Mesodermal cell (in vitro differentiated cells): ENCODE data around the gene STX11.
A peak's percentile ranks its signal among the peaks of the same experiment; 100 is the strongest.

Experiments
- H3K27ac ChIP-seq: 2 replicates; pipeline ENCODE4 v1.7.0; 2013; ENCODE audit warnings: mild to moderate bottlenecking, low read depth, low read length, moderate library complexity; ENCODE audit not compliant: severe bottlenecking
- H3K36me3 ChIP-seq: 2 replicates; pipeline ENCODE4 v1.7.1; 2013; ENCODE audit warnings: mild to moderate bottlenecking, low read length, moderate library complexity; ENCODE audit not compliant: control insufficient read depth, insufficient read depth
- H3K4me1 ChIP-seq: one replicate; pipeline ENCODE4 v1.7.1; 2013; ENCODE audit warnings: mild to moderate bottlenecking, low read length; ENCODE audit not compliant: insufficient read depth, control insufficient read depth, poor library complexity, severe bottlenecking
- H3K4me3 ChIP-seq: 2 replicates; pipeline ENCODE4 v1.7.0; 2013; ENCODE audit warnings: low read length, control low read depth, mild to moderate bottlenecking; ENCODE audit not compliant: insufficient read depth, poor library complexity, severe bottlenecking; ENCODE audit errors: extremely low read depth
- H3K9me3 ChIP-seq: 2 replicates; pipeline ENCODE4 v1.7.1; 2013; ENCODE audit warnings: mild to moderate bottlenecking, low read length, moderate library complexity; ENCODE audit not compliant: control insufficient read depth
- WGBS, 2 experiments: methylation state at CpG; one replicate each; pipeline ENCODE4 v1.1.5; 2013; ENCODE audit warnings: missing lambda C conversion rate in 2 of 2; ENCODE audit not compliant: insufficient coverage in 2 of 2; 5-methylcytosine and 5-hydroxymethylcytosine counted together

Gene STX11

DNA sequence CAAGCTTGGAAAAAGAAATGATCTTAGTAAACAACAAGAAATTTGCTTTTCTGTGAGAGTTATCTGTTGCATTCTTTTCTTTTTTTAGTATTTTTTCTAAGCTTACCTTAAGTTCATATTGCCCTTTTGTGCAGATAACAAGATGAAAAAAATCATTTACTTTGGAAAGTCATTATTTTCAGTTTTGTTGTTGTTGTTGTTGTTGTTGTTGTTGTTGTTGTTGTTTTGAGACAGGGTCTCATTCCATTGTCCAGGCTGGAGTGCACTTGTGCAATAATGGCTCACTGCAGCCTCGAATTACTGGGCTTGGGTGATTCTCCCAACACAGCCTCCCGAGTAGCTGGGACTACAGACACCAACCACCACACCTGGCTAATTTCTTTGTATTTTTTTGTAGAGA is 8.8 kb upstream of the STX11 start:
- H3K4me1 ChIP-seq: no peaks in the 10 kb centered on the region

GRCh38 chr6:144143106-144143505 is 7.2 kb upstream of the STX11 start:
- Histone ChIP-seq H3K4me1 (no peaks in the 10 kb centered on the region), H3K36me3 (no peaks in the 10 kb centered on the region), H3K4me3 (no peak overlapping the region), H3K27ac (no peak overlapping the region), H3K9me3 (no peaks in the 10 kb centered on the region)
- 80% methylated on average over 1 of the region's 1 CpG; no CpG with 5 or more reads in 1 of the 2 experiments for WGBS, 2 experiments

More for the DNA sequence above, 8.8 kb upstream of the STX11 start:
- Histone ChIP-seq H3K27ac (no peak overlapping the region), H3K36me3 (no peaks in the 10 kb centered on the region), H3K4me3 (no peak overlapping the region), H3K9me3 (no peaks in the 10 kb centered on the region)
- WGBS, 2 experiments: 60% methylated on average over 1 of the region's 2 CpGs; no CpG with 5 or more reads in 1 of the 2 experiments

DNA sequence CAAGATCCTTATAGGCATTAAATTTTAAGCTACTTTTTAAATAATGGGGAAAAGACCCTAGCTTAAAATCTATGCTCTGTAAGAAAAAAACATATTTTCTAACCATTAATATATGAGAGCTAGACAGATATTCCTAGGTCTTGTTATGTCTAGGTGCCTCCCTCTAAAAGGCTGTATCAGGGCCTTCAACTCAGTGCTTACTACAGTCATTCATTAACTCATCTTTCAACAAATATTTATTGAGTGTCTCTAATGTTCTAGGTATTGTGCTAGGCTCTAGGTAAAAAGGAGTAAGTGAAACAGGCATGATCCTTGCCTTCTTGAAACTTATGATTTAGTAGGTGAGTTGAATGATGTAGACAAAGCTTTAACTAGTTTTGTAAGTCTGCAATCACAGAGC is 6.4 kb upstream of the STX11 start:
- H3K27ac ChIP-seq: no peak overlapping the region

DNA sequence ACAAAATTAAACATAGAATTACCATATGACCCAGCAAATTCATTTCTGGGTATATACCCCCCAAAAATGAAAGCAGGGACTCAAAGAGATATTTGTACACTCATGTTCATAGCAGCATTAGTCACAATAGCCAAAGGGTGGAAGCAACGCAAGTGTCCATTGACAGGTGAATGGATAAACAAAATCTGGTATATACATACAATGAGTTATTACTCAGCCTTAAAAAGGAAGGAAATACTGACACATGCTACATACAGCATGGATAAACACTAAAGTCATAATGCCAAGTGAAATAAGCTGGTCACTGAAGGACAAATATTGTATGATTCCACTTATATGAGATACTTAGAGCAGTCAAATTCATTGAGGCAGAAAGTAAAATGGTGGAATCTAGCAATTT is 5.3 kb upstream of the STX11 start:
- WGBS, 2 experiments: no CpG with 5 or more reads among the region's 1 CpG
- H3K4me3 ChIP-seq: no peak overlapping the region
- no peaks in the 10 kb centered on the region for H3K4me1 ChIP-seq
- H3K9me3 ChIP-seq: no peaks in the 10 kb centered on the region
- no peak overlapping the region for H3K27ac ChIP-seq
- no peaks in the 10 kb centered on the region for H3K36me3 ChIP-seq

More for the DNA sequence above, 6.4 kb upstream of the STX11 start:
- Histone ChIP-seq H3K36me3 (no peaks in the 10 kb centered on the region), H3K9me3 (no peaks in the 10 kb centered on the region), H3K4me1 (no peaks in the 10 kb centered on the region), H3K4me3 (no peak overlapping the region)

- Histone ChIP-seq H3K36me3 (no peaks in the 10 kb centered on the region), H3K27ac (no peak overlapping the region), H3K9me3 (no peaks in the 10 kb centered on the region), H3K4me3 (no peak overlapping the region), H3K4me1 (no peaks in the 10 kb centered on the region)
- WGBS, 2 experiments: no CpG with 5 or more reads among the region's 2 CpGs
These were observed 4.8 kb upstream of the STX11 start for GRCh38 chr6:144145541-144145940.

DNA sequence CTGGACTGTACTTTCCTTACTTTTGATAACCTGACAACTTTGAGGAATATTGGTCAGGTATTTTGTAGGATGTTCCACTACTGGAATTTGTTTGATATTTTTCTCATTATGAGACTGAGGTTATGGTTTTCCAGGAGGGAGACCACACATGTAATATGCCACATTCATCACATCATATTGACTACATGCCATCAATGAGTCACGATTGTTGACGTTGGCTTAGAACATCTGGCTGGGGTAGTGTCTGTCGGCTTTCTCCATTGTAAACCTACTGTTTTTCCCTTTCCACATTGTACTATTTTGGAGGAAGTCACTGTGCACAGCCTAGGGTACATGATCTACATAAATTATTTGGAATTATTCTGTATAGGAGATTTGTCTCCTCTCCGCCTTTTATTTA is 1.4 kb upstream of the STX11 start:
- H3K4me1 ChIP-seq: no peaks in the 10 kb centered on the region
- H3K36me3 ChIP-seq: no peaks in the 10 kb centered on the region
- no peaks in the 10 kb centered on the region for H3K9me3 ChIP-seq
- H3K27ac ChIP-seq: no peak overlapping the region
- 90 to 100% methylated on average over 2 of the region's 4 CpGs for WGBS, 2 experiments
- no peak overlapping the region for H3K4me3 ChIP-seq

DNA sequence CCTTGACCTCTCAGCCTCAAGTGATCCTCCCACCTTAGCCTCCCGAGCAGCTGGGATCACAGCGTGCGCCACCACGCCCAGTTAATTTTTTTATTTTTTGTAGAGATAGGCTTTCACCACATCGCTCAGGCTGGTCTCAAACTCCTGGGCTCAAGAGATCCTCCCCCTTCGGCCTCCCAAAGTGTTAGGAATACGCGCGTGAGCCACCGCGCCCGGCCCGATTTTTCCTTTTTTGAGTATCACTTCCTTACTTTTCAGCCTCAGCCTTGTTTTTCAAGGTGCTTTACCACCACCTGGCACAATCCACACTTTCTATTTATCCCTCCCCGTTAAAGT is 791 bp upstream of the STX11 start:
- Histone ChIP-seq H3K4me3 (peak overlapping the region; percentile 62), H3K4me1 (no peaks in the 10 kb centered on the region), H3K36me3 (no peaks in the 10 kb centered on the region), H3K9me3 (no peaks in the 10 kb centered on the region), H3K27ac (no peak overlapping the region)
- WGBS, 2 experiments: 40 to 45% methylated on average over 9 to 11 of the region's 14 CpGs

- Histone ChIP-seq H3K4me1 (no peaks in the 10 kb centered on the region), H3K4me3 (peak overlapping the region; percentile 62), H3K9me3 (no peaks in the 10 kb centered on the region), H3K27ac (no peak overlapping the region), H3K36me3 (no peaks in the 10 kb centered on the region)
- 8 to 29% methylated on average over 11 to 17 of the region's 30 CpGs for WGBS, 2 experiments
These were observed 667 bp downstream of the STX11 start for GRCh38 chr6:144150710-144151657.

- Histone ChIP-seq H3K27ac (no peak overlapping the region), H3K4me1 (peaks cover 5% of the 10 kb centered on the region), H3K36me3 (no peaks in the 10 kb centered on the region), H3K4me3 (no peak overlapping the region), H3K9me3 (no peaks in the 10 kb centered on the region)
- 89 to 100% methylated on average over 3 to 5 of the region's 6 CpGs for WGBS, 2 experiments
These were observed 2.1 kb downstream of the STX11 start for GRCh38 chr6:144152334-144152900.

- H3K9me3 ChIP-seq: no peaks in the 10 kb centered on the region
- no peak overlapping the region for H3K4me3 ChIP-seq
- H3K4me1 ChIP-seq: peaks cover 11% of the 10 kb centered on the region
- no peak overlapping the region for H3K27ac ChIP-seq
- WGBS, 2 experiments: 92 to 96% methylated on average over 5 of the region's 5 CpGs
- H3K36me3 ChIP-seq: no peaks in the 10 kb centered on the region
These were observed 2.9 kb downstream of the STX11 start for GRCh38 chr6:144153260-144153659.

DNA sequence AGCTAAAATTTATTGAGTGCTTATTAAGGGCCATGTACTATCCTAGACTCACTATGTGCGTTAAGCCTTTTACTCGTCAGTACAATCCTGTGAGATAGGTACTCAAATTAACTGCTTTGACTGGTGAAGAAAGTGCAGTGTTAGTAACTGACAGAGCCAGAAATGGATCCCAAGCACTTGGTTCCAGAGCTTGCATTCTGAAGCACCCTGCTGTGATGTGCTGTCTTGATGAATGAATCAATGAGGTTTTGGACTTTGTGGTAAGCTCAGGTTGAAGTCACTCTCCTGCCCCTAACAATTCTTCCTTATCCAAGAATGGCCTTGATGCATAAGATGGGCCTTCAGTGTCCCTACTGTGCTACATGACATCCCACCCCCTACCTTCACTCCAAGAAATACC is 3.7 kb downstream of the STX11 start:
- 100% methylated on average over 2 of the region's 2 CpGs for WGBS, 2 experiments
- no peaks in the 10 kb centered on the region for H3K9me3 ChIP-seq
- no peak overlapping the region for H3K4me3 ChIP-seq
- no peak overlapping the region for H3K27ac ChIP-seq
- peaks cover 11% of the 10 kb centered on the region for H3K4me1 ChIP-seq
- H3K36me3 ChIP-seq: no peaks in the 10 kb centered on the region
